Sigmoid colon (tissue), 7 donors: Measurements from ENCODE around the gene HMX1. TPM values are rescaled to one million over a fixed set of nuclear protein-coding genes. Genes with fewer than 3 reads are reported as not detected.

ENCODE experiments used
- DNase-seq: peaks from one replicate; pipeline ENCODE4 v3.0.0-alpha.2; 2019
- H3K27ac ChIP-seq, 4 donors: fragments of 200-600 bp; sonication (generic); one replicate each; pipeline ENCODE4 v1.5.1; 2016 to 2019; ENCODE audit warnings: mild to moderate bottlenecking in 1 of 4
- H3K27me3 ChIP-seq, 3 donors: fragments of 200-600 bp; sonication (generic); one replicate each; pipeline ENCODE4 v1.5.1; 2019; ENCODE audit warnings: mild to moderate bottlenecking in 1 of 3
- H3K36me3 ChIP-seq, 4 donors: fragments of 200-600 bp; sonication (generic); one replicate each; pipeline ENCODE4 v1.5.1; 2016 to 2019
- H3K4me1 ChIP-seq, 4 donors: fragments of 200-600 bp; sonication (generic); one replicate each; pipeline ENCODE4 v1.5.1; 2017 to 2019
- H3K4me3 ChIP-seq, 4 donors: fragments of 200-600 bp; sonication (generic); one replicate each; pipeline ENCODE4 v1.5.1; 2017 to 2019; ENCODE audit warnings: mild to moderate bottlenecking in 2 of 4, moderate library complexity in 1 of 4
- H3K9me3 ChIP-seq, 4 donors: fragments of 200-600 bp in 3 of 4; sonication (generic) in 3 of 4; one replicate each; pipeline versions ENCODE4 v1.5.1 to v1.6.1; 2013 to 2019
- CTCF ChIP-seq, 4 experiments: fragments of 450-650 bp in 3 of 4; fragments of 200-600 bp in 1 of 4; IDR thresholded peaks; one replicate each; pipeline ENCODE4 v1.5.1; 2016 to 2019; ENCODE audit warnings: antibody characterized with exemption in 4 of 4, mild to moderate bottlenecking in 3 of 4, moderate library complexity in 2 of 4
- EP300 ChIP-seq, 4 donors: sonication (generic); formaldehyde crosslinking; IDR thresholded peaks; one replicate each; pipeline ENCODE4 v1.6.1; 2017; ENCODE audit warnings: antibody characterized with exemption in 4 of 4
- POLR2A ChIP-seq, 2 donors: fragments of 450-650 bp; IDR thresholded peaks; one replicate each; pipeline ENCODE4 v1.6.1; 2016; ENCODE audit warnings: antibody characterized with exemption in 2 of 2, mild to moderate bottlenecking in 2 of 2, moderate library complexity in 2 of 2
- POLR2AphosphoS5 ChIP-seq, 4 donors: sonication (generic); formaldehyde crosslinking; IDR thresholded peaks; one replicate each; pipeline ENCODE4 v1.6.1; 2017; ENCODE audit warnings: antibody characterized with exemption in 4 of 4
- WGBS, 2 donors: extraction: QIAGEN DNeasy Blood & Tissue Kit; methylation state at CpG; one replicate each; pipeline ENCODE4 v1.1.7; 2013; 5-methylcytosine and 5-hydroxymethylcytosine counted together
- intact Hi-C: fragments of 100-400 bp; cut with DNase I; formaldehyde crosslinking; loops from one replicate; pipeline ENCODE4 v1.15.1; 2023
- polyA plus RNA-seq, 3 donors: library from polyadenylated mRNA; stranded (reverse); fragments of 200-250 nt; gene quantifications; one replicate each; pipeline ENCODE4 v1.2.3, GENCODE V29; 2013
- total RNA-seq, 4 donors: library from RNA; depleted of rRNA; stranded (reverse); fragments of >200 nt; gene quantifications; one replicate each; pipeline ENCODE4 v1.1.0, GENCODE V29; 2016
- donor health status: healthy with polysubstance abuse.
- donor health status: Bipolar disorder and iron deficiency.
- donor health status: healthy.

The HMX1 gene
- total and polyA plus RNA-seq, 7 donors = 1.1 to 1.7 TPM; not detected in 5

- peaks cover 0 to 33% (median 31%) of the 10 kb centered on the region in 4 donors for H3K4me1 ChIP-seq
- H3K27me3 ChIP-seq = peaks cover 47 to 100% (median 92%) of the 10 kb centered on the region in 3 donors
- TF ChIP-seq POLR2A (IDR thresholded peaks at IDR 0.05) (no peak), POLR2AphosphoS5 (IDR thresholded peaks at IDR 0.05) (no peak), CTCF (IDR thresholded peaks at IDR 0.05) (no peak), EP300 (IDR thresholded peaks at IDR 0.05) (no peak)
Measured at GRCh38 chr4:8858701-8859210, 12.9 kb downstream of the HMX1 start.

GRCh38 chr4:8857766-8858700, 13.6 kb downstream of the HMX1 start:
- H3K4me1 ChIP-seq = peaks cover 0 to 33% (median 31%) of the 10 kb centered on the region in 4 donors
- H3K4me3 ChIP-seq = peak overlapping the region in 1 of 4 donors; percentile 20
- peaks cover 0 to 1% (median 0%) of the 10 kb centered on the region in 4 donors for H3K9me3 ChIP-seq
- TF ChIP-seq CTCF (IDR thresholded peaks at IDR 0.05) = no peak
- no peak for TF ChIP-seq POLR2AphosphoS5 (IDR thresholded peaks at IDR 0.05)
- TF ChIP-seq EP300 (IDR thresholded peaks at IDR 0.05) = no peak
- TF ChIP-seq POLR2A (IDR thresholded peaks at IDR 0.05) = no peak
- no peak overlapping the region for H3K27ac ChIP-seq
- H3K27me3 ChIP-seq = peaks cover 41 to 100% (median 92%) of the 10 kb centered on the region in 3 donors
- intact Hi-C loops = no loop called here
- H3K36me3 ChIP-seq = no peaks in the 10 kb centered on the region
- 3 to 11% methylated on average over 74 of the region's 74 CpGs for WGBS, 2 donors
- no peak for DNase-seq

More at GRCh38 chr4:8858701-8859210, 12.9 kb downstream of the HMX1 start:
- Histone ChIP-seq H3K9me3 (no peaks in the 10 kb centered on the region), H3K36me3 (no peaks in the 10 kb centered on the region), H3K4me3 (no peak overlapping the region), H3K27ac (no peak overlapping the region)
- DNase-seq = no peak
- intact Hi-C loops = no loop called here
- 4 to 7% methylated on average over 19 of the region's 19 CpGs for WGBS, 2 donors

GRCh38 chr4:8856835-8857621, 14.6 kb downstream of the HMX1 start:
- WGBS, 2 donors = 4 to 10% methylated on average over 51 of the region's 51 CpGs
- no peak for TF ChIP-seq CTCF (IDR thresholded peaks at IDR 0.05)
- TF ChIP-seq POLR2AphosphoS5 (IDR thresholded peaks at IDR 0.05) = no peak
- TF ChIP-seq EP300 (IDR thresholded peaks at IDR 0.05) = no peak
- no peak for TF ChIP-seq POLR2A (IDR thresholded peaks at IDR 0.05)
- H3K27ac ChIP-seq = no peak overlapping the region
- H3K36me3 ChIP-seq = no peaks in the 10 kb centered on the region
- no peak for DNase-seq
- H3K4me3 ChIP-seq = peak overlapping the region in 3 of 4 donors; percentile 14 to 32 (median 20)
- H3K27me3 ChIP-seq = peaks cover 37 to 100% (median 86%) of the 10 kb centered on the region in 3 donors
- peaks cover 0 to 33% (median 31%) of the 10 kb centered on the region in 4 donors for H3K4me1 ChIP-seq
- intact Hi-C loops = no loop called here
- peaks cover 0 to 6% (median 3%) of the 10 kb centered on the region in 4 donors for H3K9me3 ChIP-seq

GRCh38 chr4:8855818-8856245, 15.8 kb downstream of the HMX1 start:
- Histone ChIP-seq H3K27me3 (peaks cover 26 to 100% (median 84%) of the 10 kb centered on the region in 3 donors), H3K4me1 (peaks cover 0 to 27% (median 21%) of the 10 kb centered on the region in 4 donors), H3K4me3 (no peak overlapping the region), H3K27ac (no peak overlapping the region), H3K9me3 (peaks cover 0 to 6% (median 3%) of the 10 kb centered on the region in 4 donors), H3K36me3 (no peaks in the 10 kb centered on the region)
- intact Hi-C loops = no loop called here
- no peak for TF ChIP-seq POLR2A (IDR thresholded peaks at IDR 0.05)
- no peak for TF ChIP-seq POLR2AphosphoS5 (IDR thresholded peaks at IDR 0.05)
- DNase-seq = no peak
- WGBS, 2 donors = 7 to 8% methylated on average over 9 of the region's 9 CpGs
